Hepatocyte (in vitro differentiated cells): ENCODE measurements around the gene MOB2.

Experiments used
- EZH2 ChIP-seq: fragments of 200-600 bp; sonication (generic); IDR thresholded peaks from 2 replicates; pipeline ENCODE4 v1.6.1; 2016; ENCODE audit warnings: antibody characterized with exemption, mild to moderate bottlenecking, borderline replicate concordance
- EZH2phosphoT487 ChIP-seq: fragments of 200-600 bp; sonication (generic); IDR thresholded peaks from one replicate; pipeline ENCODE4 v1.6.1; 2018; ENCODE audit warnings: antibody characterized with exemption, mild to moderate bottlenecking, low read depth, moderate library complexity; ENCODE audit not compliant: unreplicated experiment, severe bottlenecking
- TF ChIP-seq, protein P1 (sequence below): fragments of 200-600 bp; sonication (generic); IDR thresholded peaks from 2 replicates; pipeline ENCODE4 v1.5.1; 2016; ENCODE audit warnings: antibody characterized with exemption, mild to moderate bottlenecking; ENCODE audit not compliant: poor library complexity

GRCh38 chr11:1494650-1495049 lies 8.1 kb upstream of the MOB2 start:
- TF ChIP-seq, protein P1, sequence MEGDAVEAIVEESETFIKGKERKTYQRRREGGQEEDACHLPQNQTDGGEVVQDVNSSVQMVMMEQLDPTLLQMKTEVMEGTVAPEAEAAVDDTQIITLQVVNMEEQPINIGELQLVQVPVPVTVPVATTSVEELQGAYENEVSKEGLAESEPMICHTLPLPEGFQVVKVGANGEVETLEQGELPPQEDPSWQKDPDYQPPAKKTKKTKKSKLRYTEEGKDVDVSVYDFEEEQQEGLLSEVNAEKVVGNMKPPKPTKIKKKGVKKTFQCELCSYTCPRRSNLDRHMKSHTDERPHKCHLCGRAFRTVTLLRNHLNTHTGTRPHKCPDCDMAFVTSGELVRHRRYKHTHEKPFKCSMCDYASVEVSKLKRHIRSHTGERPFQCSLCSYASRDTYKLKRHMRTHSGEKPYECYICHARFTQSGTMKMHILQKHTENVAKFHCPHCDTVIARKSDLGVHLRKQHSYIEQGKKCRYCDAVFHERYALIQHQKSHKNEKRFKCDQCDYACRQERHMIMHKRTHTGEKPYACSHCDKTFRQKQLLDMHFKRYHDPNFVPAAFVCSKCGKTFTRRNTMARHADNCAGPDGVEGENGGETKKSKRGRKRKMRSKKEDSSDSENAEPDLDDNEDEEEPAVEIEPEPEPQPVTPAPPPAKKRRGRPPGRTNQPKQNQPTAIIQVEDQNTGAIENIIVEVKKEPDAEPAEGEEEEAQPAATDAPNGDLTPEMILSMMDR: no peak
- TF ChIP-seq EZH2 (no peak), EZH2phosphoT487 (no peak)
